Kidney epithelial cell (primary cell): ENCODE results near the gene NFYC. TPM values are rescaled to one million over a fixed set of nuclear protein-coding genes. Genes with fewer than 3 reads are reported as not detected.
"Not testable (repeated sequence)": the region's sequence is repeated elsewhere in the genome, so short reads cannot be mapped to it uniquely, and the experiment has no call there.

Experiments used
- DNase-seq: peaks from one replicate; pipeline ENCODE4 v3.0.0-alpha.2; 2010; ENCODE audit warnings: low read depth
- H3K27me3 ChIP-seq: 2 replicates; pipeline ENCODE4 v1.6.0; 2011; ENCODE audit warnings: low read length; ENCODE audit not compliant: control insufficient read depth, insufficient read depth
- H3K36me3 ChIP-seq: 2 replicates; pipeline ENCODE4 v1.5.1; 2011; ENCODE audit warnings: low read length; ENCODE audit not compliant: control insufficient read depth, insufficient read depth
- H3K4me3 ChIP-seq: 2 replicates; pipeline ENCODE4 v1.5.1; 2011; ENCODE audit warnings: low read depth, mild to moderate bottlenecking, control low read depth, low read length
- total RNA-seq: library from RNA; depleted of rRNA; stranded (reverse); fragments of >200 nt; gene quantifications from 2 replicates; pipeline ENCODE4 v1.2.3, GENCODE V29; 2015
- TF ChIP-seq, protein P1 (sequence below): IDR thresholded peaks from 2 replicates; pipeline ENCODE4 v1.5.1; 2011; ENCODE audit warnings: mild to moderate bottlenecking, moderate library complexity, low read length, control low read depth, inconsistent platforms; ENCODE audit not compliant: insufficient read depth, poor library complexity, severe bottlenecking

The NFYC gene
- total RNA-seq, 1 donor from 2014 or later: 44.4 TPM

DNA sequence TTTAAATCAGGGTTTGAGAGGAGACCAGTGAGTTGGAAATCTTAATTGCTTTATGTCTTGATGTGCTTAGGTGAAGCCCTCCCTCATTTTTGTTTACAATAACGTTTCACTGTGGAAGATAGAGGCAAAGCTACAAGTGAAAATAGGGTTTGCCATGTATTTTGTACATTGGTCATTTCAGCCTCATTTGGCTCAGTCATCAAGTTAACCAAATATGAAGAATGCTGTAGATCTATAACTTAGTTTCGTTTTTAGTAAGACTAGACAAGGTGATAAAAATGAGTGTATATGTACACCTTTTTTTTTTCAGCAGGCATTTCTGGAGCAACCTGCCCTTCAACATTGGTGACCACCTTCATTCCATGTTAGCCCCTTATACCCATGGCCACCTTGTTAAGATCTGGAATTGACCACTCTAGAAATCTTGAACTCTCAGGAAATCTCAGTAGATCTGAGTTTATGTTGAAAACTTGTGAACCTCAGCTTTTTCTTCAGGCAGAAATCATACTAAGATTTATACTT is 2.9 kb downstream of the NFYC start:
- Histone ChIP-seq H3K27me3 (no peaks in the 10 kb centered on the region), H3K36me3 (no peaks in the 10 kb centered on the region), H3K4me3 (no peak overlapping the region)
- TF ChIP-seq, protein P1, sequence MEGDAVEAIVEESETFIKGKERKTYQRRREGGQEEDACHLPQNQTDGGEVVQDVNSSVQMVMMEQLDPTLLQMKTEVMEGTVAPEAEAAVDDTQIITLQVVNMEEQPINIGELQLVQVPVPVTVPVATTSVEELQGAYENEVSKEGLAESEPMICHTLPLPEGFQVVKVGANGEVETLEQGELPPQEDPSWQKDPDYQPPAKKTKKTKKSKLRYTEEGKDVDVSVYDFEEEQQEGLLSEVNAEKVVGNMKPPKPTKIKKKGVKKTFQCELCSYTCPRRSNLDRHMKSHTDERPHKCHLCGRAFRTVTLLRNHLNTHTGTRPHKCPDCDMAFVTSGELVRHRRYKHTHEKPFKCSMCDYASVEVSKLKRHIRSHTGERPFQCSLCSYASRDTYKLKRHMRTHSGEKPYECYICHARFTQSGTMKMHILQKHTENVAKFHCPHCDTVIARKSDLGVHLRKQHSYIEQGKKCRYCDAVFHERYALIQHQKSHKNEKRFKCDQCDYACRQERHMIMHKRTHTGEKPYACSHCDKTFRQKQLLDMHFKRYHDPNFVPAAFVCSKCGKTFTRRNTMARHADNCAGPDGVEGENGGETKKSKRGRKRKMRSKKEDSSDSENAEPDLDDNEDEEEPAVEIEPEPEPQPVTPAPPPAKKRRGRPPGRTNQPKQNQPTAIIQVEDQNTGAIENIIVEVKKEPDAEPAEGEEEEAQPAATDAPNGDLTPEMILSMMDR: no peak
- no peak for DNase-seq

DNA sequence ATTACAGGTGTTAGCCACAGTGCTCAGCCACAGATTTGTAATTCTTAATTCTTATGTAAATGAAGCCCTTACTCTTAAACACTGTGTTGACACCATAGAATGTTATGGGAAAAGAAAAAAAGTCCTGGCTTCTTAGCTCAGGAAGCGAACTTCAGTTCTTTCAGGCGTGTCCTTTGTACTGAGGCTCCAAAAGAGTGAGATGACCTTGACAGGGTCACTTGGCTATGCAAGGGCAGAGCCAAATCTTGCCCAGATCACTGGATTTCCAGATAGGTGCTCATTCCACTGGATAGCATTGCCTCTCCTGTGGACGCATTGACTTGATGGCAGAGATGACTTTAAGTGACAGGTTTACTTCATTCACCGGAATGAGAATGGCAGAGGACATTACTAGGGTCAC is 4.8 kb downstream of the NFYC start:
- Histone ChIP-seq H3K4me3 (no peak overlapping the region), H3K27me3 (no peaks in the 10 kb centered on the region), H3K36me3 (no peaks in the 10 kb centered on the region)
- TF ChIP-seq, protein P1: no peak
- no peak for DNase-seq

DNA sequence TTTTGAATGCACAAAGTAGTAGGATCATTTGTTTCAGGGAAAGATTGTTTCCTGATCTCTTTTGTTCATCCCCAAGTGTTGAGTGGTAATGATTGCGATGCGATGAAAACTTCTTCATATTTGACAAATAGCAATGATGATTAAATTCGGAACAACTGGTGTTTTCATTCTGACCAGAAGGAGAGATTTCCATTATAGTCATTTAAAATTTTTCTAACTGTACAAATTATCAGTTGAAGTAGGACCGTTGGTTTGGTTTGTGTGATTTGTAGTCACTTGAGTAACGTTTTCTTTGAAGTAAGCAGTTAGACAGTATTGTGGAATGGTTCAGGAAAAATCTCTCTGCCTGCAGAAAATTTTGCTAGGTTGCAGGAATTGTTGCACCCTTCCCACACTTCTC is 5.9 kb downstream of the NFYC start:
- Histone ChIP-seq H3K27me3 (no peaks in the 10 kb centered on the region), H3K4me3 (no peak overlapping the region), H3K36me3 (no peaks in the 10 kb centered on the region)
- TF ChIP-seq, protein P1: no peak
- DNase-seq: no peak

DNA sequence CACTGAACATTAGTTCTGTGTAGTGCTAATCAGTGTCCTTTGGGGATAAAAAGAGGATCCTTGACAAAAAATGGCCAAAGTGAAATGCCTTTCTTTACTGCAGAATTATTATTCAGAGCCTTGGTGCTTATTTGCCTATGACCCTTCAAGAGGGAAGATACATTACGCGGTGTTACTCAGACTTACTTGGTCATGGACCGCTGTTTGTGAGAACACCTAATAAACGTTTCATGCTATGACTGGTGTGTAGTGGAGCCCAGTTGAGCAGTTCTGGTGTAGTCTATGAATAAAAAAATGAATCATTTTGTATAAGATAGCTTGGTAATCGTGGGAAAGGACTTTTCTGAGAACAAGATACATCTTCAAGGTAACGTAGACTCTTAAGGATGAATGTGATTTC is 8.3 kb downstream of the NFYC start:
- TF ChIP-seq, protein P1: no peak
- Histone ChIP-seq H3K36me3 (no peaks in the 10 kb centered on the region), H3K27me3 (no peaks in the 10 kb centered on the region), H3K4me3 (no peak overlapping the region)
- no peak for DNase-seq

DNA sequence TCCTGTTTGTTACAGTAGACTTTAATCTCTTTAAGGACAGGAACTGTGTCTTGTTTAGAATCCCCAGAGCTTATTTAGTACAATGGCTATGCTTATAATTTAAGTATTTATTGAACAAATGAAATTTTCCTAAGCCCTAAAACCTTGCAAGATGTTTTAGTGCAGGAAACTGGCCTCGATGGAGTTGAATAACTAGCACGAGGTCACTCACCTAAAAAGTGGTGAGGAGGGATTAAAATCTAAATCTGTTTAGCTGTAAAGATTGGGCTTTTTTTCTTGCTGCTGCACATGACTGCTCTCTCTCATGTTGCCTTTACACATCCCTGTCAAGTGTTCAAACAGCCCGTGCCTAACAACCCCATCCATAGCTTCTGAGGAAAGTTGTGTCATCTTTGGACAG is 10.2 kb downstream of the NFYC start:
- TF ChIP-seq, protein P1: no peak

DNA sequence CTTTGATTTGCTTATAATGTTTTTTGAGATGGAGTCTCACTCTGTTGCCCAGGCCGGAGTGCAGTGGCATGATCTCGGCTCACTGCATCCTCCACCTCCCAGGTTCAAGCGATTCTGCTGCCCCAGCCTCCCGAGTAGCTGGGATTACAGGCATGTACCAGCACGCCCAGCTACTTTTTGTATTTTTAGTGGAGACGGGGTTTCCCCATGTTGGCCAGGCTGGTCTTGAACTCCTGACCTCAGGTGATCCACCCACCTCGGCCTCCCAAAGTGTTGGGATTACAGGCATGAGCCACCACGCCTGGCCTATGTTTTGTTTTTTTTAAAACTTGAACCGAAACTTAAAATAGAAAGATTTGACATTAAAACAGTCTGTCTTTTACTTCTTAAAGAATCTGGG is 11.3 kb downstream of the NFYC start:
- not testable (repeated sequence) for H3K36me3 ChIP-seq, H3K4me3 ChIP-seq, DNase-seq, H3K27me3 ChIP-seq

More for the DNA sequence above, 10.2 kb downstream of the NFYC start:
- H3K27me3 ChIP-seq: no peaks in the 10 kb centered on the region
- no peak for DNase-seq
- H3K36me3 ChIP-seq: no peaks in the 10 kb centered on the region
- no peak overlapping the region for H3K4me3 ChIP-seq
